GM11168 (cell line): ENCODE data around the gene CCDC12.

Source experiments
- in situ Hi-C: fragments of 300-500 bp; cut with MboI; formaldehyde crosslinking; loops from one replicate; pipeline ENCODE4 v1.12.0; 2022; ENCODE audit warnings: low sequenced_read_pairs; ENCODE audit not compliant: unreplicated experiment

The CCDC12 gene

DNA sequence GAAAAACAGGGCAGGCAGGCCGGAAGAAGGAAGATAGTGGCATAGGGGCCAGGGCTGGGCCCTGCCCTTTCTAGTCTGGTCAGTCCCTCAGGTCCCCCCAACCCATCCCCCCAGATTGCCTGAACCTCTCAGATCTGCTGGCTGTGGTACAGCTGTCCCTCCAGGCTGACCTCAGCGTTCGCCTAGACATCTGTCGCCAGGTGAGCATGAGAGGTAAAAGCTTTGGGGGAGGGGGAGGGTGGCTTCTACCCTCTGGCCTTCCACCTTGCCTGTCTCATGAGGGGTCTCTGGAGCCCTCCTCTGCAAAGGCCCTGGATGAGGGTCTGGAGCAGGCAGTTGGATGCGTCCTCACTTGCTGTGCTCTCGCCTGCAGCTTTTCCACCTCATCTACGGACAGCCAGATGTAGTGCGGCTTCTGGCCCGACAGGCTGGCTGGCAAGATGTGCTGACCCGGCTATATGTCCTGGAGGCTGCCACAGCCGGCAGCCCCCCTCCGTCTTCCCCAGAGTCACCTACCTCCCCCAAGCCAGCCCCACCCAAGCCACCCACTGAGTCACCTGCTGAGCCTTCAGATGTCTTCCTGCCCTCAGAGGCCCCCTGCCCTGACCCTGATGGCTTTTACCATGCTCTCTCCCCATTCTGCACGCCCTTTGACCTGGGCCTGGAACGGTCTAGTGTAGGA lies 23.1 kb upstream of the CCDC12 start:
- in situ Hi-C loops = loop anchor here (25.0 kb wide), 1 partner anchor 287 kb away; the partner anchor contains the start of genes PRSS50 and TMIE

DNA sequence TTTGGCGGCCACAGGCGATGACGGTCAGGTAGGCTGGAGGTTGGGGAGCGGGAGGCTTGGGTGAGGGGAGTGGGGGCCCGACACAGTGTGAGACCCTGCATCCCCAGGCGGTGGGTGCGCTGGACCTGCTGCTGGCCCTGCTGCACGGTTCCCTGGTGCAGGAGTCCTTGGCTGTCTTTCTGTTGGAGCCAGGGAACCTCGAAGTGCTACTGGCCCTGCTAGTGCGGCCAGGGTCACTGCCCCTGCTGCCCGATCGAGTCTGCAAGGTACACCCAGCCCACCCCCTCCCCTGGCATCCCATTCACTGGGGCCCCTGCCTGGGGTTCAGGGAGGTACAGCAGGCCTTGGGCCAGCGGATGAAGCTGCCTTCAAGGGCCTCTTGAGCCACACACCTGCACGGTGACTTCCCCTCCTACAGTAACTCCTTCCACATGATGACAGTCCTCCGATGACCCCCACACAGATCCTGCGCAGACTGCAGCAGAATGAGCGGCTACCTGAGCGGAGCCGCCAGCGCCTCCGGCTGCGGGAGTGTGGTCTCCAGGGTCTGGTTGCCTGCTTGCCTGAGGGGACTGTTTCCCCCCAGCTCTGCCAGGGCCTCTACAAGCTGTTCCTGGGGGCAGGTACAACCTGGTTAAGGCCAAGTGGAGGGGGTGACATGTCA lies 22.4 kb upstream of the CCDC12 start:
- in situ Hi-C loops = no loop called here

DNA sequence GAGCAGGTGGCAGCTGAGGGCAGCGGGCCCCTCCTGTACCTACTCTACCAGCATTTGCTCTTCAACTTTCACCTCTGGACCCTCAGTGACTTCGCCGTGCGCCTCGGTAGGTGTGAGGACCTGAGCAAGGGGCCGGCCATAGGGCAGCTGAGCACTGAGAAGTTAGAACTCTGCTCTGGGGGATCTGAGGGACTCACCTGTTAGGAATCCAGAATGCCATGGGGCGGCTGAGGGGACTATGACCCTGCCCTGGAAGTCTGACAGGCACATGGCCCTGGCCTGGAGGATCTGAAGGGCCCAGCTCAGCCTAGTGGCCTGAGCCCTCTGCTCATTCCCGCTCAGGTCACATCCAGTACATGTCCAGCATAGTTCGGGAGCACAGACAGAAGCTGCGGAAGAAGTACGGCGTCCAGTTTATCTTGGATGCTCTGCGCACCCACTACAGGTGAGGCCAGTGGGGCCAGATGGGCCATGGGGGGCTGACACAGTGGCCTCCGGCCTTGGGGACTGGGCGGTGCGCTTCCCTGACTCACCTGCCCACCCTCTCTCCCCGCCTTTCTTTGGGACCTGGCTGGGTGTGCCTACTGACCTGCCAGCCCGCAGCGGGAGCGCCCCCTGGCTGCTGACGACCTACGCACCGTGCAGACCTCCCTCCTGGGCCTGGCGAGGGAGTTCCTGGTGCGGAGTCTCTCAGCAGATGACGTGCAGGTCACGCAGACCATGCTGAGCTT lies 21.7 kb upstream of the CCDC12 start:
- in situ Hi-C loops = no loop called here

DNA sequence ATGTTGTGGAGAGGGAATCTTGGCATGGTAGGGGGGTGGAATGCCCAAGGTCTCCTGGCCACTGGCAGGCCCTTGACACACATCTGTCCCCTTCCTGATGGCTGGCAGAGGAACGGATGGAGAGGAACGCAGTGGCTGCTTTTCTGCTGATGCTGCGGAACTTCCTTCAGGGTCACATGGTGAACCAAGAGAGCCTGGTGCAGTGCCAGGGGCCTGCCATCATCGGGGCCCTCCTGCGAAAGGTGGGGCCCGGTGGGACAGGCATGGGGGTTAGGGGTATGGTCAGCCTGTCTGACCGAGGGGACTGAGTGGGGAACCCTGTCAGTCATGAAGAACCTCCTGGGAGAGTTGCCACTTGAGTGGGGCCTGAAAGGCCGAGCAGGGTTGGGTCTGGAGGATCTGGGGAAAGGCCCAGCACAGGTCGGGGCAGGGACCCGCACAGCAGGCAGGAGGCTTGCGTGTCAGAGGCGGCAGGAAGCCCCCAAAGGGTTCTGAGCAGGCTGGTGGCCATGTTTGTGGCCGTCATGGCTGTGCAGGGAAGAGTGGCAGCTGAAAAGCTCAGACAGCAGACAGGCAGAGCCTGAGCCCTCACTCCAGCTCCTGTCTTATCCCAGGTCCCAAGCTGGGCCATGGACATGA lies 21.0 kb upstream of the CCDC12 start:
- in situ Hi-C loops = no loop called here

DNA sequence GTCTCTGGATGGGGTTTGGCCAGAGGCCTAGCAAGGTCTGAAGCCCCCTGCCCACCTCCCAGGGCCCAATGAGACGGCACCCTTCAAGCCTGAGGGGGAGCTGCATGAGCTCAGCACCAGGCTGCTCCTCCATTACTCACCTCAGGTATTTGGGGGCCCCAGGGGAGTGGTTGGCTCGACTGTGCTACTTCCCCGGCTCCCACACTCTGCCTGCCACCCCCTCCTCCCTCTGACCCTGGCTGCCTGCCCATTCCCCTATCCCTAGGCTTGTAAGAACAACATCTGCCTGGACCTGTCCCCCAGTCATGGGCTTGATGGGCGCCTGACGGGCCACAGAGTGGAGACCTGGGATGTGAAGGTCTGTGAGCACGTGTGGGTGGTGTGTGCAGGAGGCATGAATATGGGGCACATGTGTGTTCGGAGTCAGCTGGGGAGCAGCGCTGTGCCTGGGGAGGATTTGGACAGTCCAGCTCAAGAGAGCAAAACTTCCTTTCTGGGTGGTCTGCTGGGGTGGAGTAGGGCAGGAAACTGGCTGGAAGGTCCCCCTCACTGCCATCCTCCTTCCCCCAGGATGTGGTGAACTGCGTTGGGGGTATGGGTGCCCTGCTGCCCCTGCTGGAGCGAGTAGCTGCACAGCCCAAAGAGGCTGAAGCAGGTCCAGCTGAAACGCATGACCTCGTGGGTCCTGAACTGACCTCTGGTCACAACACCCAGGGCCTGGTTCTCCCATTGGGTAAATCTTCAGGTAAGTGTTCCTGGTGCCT lies 20.3 kb upstream of the CCDC12 start:
- in situ Hi-C loops = no loop called here

DNA sequence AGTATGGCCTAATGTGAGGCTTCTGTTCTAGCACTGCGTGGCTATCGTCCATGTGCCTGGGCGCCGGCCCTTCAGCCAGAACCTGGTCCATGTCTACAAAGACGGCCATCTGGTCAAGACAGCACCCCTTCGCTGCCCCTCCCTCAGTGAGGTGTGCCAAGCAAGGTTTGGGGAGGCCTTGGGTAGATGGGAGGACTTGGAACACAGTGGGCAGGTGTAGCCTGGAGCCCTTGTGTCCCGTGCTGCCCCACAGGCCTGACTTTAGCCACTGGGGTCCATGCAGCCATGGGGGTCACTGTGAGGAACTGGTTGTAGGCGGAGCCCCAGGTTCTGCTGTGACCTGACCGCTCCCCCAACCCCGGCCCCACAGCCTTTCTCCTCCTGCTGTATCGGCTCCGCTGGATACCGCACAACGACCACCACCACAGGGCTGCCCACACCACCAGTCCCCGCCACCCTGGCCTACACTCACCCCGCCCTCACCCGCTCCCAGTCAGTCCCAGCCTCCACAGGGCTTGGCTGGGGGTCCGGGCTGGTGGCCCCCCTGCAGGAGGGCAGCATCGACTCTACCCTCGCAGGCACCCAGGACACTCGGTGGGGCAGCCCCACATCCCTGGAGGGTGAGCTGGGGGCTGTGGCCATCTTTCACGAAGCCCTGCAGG lies 19.5 kb upstream of the CCDC12 start:
- in situ Hi-C loops = no loop called here

DNA sequence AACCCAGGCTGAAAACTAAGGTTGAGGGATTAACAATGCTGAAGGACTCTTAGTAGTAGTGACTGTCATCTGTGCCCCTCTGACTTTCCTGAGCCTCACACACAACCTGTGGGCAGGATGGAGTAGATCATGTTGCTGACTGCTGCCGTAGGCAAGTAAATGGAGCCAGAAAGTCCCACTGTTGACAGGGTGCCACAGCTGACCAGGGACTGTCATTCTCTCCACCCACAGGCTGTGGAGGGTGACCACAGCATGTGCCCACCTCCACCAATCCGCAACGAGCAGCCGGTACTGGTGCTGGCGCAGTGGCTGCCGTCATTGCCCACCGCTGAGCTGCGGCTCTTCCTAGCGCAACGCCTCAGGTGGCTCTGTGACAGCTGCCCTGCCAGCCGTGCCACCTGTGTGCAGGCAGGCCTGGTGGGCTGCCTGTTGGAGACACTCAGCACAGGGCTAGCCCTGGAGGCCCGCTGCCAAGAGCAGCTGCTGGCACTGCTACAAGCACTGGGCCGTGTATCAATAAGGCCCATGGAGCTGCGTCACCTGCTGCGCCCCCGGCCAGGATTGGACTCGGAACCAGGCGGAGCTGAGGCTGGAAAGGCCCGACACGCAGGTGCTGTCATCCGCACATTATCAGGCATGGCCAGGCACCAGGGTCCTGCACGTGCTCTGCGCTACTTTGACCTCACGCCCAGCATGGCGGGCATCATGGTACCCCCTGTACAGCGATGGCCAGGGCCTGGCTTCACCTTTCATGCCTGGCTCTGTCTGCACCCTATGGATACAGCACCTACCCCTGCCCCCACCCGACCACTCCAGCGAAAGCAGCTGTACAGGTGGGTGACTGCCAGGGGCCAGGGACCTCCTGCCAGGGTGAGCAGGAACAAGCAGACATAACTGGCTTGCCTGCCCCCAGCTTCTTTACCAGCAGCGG lies 18.5 kb upstream of the CCDC12 start:
- in situ Hi-C loops = no loop called here

DNA sequence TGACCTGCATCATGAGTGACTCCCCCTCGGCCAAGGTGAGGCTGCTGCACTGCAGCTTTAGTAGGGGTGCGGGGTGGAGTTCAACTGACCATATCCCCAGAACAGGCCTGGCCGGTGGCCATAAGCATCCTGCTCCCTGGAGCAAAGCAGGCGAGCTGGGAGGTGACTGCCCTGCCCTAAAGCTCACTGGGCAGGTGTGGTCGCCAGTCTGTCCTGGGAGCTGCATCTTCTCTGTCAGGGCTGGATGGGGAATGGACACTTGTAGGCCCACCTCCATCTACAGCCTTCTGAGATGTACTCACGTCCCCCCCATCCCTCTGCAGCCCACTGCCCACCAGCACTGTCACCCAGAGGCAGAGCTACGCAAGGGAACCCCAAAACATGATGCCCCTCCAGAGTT lies 17.4 kb upstream of the CCDC12 start:
- in situ Hi-C loops = no loop called here

DNA sequence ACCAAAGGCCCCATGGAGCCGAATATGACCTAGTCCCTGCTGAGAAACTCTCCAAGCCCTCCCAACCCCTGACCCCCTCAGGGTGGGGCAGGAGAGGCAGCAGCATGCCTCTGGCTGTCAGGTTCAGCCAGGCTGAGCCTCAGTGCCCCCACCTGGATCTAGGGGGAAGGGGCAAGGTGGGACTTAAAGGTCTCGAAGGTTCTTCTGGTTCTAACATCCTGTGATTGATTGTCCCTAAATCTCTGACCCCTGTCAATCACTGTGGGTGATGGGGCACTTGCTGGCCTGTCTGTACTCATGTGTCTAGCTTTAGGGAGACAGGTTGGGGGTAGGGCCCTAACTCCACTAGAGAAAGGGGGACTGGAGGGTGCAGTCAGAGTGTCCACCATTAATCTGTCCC lies 16.7 kb upstream of the CCDC12 start:
- in situ Hi-C loops = no loop called here

DNA sequence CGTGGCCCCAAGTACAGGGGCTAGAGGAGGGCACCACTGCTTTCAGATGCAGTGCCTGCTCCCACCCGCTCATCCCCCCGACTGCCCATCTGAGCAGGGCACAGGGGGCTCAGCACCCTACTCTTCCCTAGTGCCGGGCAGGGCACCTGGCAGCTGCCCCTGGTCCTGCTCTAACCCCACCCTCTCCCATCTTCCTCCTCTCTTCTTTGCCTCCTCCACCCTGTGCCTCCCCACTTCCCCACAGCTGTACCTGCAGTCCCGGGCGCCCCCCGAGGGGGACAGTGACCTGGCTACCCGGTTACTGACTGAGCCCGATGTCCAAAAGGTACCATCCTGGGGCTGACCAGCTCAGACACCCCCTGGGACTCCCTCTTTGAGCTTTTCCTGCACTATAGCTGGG lies 15.7 kb upstream of the CCDC12 start:
- in situ Hi-C loops = no loop called here

DNA sequence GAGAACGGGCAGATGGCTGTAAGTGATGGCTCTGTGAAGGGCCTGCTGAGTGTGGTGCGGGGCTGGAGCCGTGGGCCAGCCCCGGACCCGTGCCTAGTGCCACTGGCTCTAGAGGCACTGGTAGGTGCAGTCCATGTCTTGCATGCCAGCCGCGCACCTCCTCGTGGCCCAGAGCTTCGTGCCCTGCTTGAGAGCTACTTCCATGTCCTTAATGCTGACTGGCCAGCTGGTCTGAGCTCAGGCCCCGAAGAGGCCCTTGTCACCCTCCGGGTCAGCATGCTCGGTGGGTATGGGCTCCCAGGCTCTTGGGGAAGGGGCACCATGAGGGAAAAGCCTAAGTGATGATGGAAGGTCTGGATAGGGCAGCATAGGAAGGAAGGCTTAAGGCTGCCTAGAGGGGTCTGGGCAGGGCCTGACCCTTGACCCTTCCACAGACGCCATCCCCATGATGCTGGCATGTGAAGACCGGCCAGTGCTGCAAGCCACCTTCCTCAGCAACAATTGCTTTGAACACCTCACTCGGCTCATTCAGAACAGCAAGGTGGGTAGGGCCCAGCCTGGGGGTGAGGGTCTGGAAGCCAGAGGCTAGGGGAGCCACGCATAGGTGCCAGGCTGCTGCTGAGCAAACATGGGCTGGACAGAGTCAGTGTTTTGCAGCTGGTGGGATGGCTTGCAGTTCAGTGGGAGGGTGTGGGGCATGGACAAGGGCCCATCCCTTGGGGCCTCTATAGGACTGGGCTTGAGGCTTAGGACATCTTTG lies 15.0 kb upstream of the CCDC12 start:
- in situ Hi-C loops = no loop called here

DNA sequence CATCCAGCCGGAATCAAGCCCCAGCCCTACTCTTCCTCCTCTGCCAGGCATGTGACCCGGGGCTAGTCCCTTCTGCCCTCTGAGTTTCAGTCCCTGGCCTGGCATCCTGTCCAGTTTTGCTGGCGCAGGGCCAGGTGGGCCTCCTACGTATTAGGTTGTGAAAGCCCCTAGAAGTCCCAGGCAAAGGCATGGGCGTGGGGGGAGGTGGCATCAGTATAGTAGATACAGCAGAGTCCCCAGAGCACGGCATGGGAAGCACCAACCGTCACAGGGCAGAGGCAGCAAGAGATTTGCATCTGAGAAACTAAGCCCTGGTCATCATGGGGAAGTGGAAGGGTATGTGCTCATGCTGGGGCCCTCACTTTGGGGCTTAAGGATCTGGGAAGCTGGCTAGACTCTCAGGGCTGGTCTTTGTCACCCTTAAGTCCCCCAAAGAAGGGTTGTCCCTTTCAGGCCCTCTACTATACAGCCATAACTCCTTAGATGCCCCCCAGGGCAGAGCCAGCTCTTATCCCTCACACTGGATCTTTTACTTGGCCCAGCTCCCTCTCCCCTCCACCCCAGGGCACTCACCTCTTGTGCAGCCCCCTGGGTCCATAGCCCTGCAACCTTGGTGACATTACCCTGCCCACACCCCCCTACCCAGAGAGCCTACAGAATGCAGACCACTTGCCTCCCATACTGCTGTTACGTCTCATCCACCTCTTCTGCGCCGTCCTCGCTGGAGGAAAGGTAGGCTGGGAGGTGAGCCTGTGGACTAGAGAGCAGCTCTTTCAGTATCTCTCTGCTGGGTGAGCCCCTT lies 14.2 kb upstream of the CCDC12 start:
- in situ Hi-C loops = no loop called here

DNA sequence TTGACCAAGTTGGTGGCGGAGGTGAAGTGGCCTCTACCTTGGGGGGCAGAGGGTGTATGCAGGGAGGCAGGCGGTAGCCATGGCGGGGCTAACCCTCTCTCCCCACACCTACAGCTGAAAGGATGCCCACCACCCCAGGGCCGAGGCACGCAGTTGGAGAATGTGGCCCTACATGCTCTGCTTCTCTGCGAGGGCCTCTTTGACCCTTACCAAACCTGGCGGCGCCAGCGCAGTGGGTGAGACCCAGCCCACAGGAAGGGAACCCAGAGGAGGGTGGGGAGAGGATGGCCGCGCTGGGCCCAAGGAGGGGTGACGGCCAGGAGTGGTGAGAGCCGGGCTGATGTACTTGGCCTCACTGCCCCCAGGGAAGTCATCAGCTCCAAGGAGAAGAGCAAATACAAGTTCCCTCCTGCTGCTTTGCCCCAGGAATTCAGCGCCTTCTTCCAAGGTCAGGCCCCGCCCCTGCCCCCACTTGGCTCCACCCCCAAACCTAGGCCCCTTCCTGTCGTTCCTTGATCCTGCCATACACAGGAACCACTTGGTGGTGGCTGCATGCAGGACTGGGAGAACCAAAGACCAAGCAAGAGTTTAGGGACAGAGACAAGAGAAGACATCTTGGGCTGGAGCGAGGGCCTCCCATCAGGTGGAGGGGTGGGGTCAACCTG lies 12.7 kb upstream of the CCDC12 start:
- in situ Hi-C loops = no loop called here

DNA sequence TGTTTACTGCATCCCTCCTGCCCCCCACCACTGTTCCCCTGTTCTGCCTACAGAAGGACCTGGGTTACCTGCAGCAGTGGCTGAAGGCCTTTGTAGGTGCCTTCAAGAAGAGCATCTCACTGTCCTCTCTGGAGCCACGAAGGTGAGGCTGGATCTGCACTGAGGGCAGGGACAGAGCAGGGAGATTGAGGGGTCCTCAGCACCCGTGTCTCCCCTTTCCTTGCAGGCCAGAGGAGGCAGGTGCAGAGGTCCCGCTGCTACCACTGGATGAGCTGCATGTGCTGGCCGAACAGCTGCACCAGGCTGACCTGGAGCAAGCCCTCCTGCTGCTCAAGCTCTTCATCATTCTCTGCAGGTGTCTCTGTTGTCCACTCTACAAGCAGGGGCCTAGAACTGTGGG lies 12.1 kb upstream of the CCDC12 start:
- in situ Hi-C loops = no loop called here

DNA sequence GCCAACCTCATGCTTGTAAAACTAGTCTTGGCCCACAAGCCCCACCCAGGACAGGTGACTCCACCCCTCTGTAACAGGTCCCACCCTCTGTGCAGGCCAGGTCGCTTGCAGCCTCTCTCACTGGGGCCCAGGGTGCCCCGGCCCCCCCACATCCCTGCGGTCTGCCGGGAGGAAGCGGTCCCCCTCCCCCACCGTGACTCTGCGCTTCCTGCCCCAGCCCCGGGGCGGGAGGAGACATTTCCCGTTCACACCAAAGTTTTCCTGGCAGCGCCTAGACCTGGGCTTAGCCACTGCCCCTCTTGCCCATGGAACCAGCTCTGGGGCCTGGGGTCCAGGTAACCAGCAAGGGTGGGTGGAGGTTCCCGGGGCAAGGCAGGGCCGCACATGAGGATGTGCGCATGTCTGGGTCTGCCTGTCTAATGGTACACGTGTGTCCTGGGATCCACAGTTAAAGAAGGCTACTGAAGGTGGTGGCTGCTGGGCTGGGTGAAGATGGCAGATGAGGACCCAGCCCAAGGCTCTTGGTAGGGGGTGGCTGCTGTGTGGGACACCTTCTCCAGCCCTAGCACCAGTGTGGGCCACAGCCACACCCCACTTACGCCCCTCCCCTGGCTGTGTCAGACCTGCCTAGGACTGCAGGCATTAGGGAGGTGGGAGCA lies 11.3 kb upstream of the CCDC12 start:
- in situ Hi-C loops = no loop called here

DNA sequence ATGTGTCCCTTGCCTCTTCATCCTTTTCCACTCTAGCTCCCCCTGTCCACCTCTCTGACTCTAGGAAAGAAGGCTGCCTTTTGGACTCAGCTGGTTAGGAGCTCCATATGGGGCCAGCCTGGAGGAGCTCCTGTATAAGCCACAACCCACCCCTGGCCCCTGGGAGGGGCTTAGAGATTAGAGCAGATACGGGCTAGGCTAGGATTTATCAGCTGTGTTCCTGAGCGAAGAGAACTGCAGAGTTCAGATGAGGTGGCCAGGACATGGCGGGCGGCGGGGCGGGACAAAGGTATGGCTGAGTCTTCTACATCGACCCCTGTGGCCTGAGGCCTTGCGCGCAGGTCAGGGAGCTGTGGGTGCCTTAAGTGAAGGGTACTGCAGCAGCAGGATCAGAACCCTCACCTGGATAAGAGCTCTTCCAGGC lies 10.8 kb upstream of the CCDC12 start:
- in situ Hi-C loops = no loop called here
